ENCODE measurements around the gene SRXN1.

The SRXN1 gene

GRCh38 chr20:637559-637958 lies 15.4 kb downstream of the SRXN1 start:
- no peak for DNase-seq (ENCODE audit: extremely low read depth in 1 of 2, low read depth in 1 of 2)

- DNase-seq (ENCODE audit: extremely low read depth in 1 of 2, low read depth in 1 of 2), result no peak
Observed at GRCh38 chr20:635893-636338, 17.1 kb downstream of the SRXN1 start.

GRCh38 chr20:635028-635892 lies 17.7 kb downstream of the SRXN1 start:
- no peak for DNase-seq (ENCODE audit: extremely low read depth in 1 of 2, low read depth in 1 of 2)

- no peak for DNase-seq (ENCODE audit: extremely low read depth in 1 of 2, low read depth in 1 of 2)
Observed at GRCh38 chr20:634148-634925, 18.7 kb downstream of the SRXN1 start.

- DNase-seq (ENCODE audit: extremely low read depth in 1 of 2, low read depth in 1 of 2), result no peak
Observed at GRCh38 chr20:631101-631500, 21.9 kb downstream of the SRXN1 start.

GRCh38 chr20:626579-626978 lies 26.4 kb downstream of the SRXN1 start:
- no peak for DNase-seq (ENCODE audit: extremely low read depth in 1 of 2, low read depth in 1 of 2)

GRCh38 chr20:625360-625932 lies 27.6 kb downstream of the SRXN1 start:
- DNase-seq (ENCODE audit: extremely low read depth in 1 of 2, low read depth in 1 of 2), result no peak

- no peak for DNase-seq (ENCODE audit: extremely low read depth in 1 of 2, low read depth in 1 of 2)
Observed at GRCh38 chr20:623704-624103, 29.3 kb downstream of the SRXN1 start.

GRCh38 chr20:623021-623420 lies 30.0 kb downstream of the SRXN1 start:
- no peak for DNase-seq (ENCODE audit: extremely low read depth in 1 of 2, low read depth in 1 of 2)

GRCh38 chr20:622161-622560 lies 30.8 kb downstream of the SRXN1 start:
- DNase-seq (ENCODE audit: extremely low read depth in 1 of 2, low read depth in 1 of 2), result no peak

- no peak for DNase-seq (ENCODE audit: extremely low read depth in 1 of 2, low read depth in 1 of 2)
Observed at GRCh38 chr20:621125-621756, 31.8 kb downstream of the SRXN1 start.

GRCh38 chr20:620246-620645 lies 32.8 kb downstream of the SRXN1 start:
- DNase-seq (ENCODE audit: extremely low read depth in 1 of 2, low read depth in 1 of 2), result no peak

GRCh38 chr20:618980-619379 lies 34.0 kb downstream of the SRXN1 start:
- no peak for DNase-seq (ENCODE audit: extremely low read depth in 1 of 2, low read depth in 1 of 2)

GRCh38 chr20:617934-618690 lies 34.9 kb downstream of the SRXN1 start:
- no peak for DNase-seq (ENCODE audit: extremely low read depth in 1 of 2, low read depth in 1 of 2)

GRCh38 chr20:615514-615913 lies 37.5 kb downstream of the SRXN1 start:
- no peak for DNase-seq (ENCODE audit: extremely low read depth in 1 of 2, low read depth in 1 of 2)

- no peak for DNase-seq (ENCODE audit: extremely low read depth in 1 of 2, low read depth in 1 of 2)
Observed at GRCh38 chr20:611843-612185, 41.2 kb downstream of the SRXN1 start.

GRCh38 chr20:611047-611842 lies 41.8 kb downstream of the SRXN1 start:
- DNase-seq (ENCODE audit: extremely low read depth in 1 of 2, low read depth in 1 of 2), result no peak

- DNase-seq (ENCODE audit: extremely low read depth in 1 of 2, low read depth in 1 of 2), result no peak
Observed at GRCh38 chr20:610130-611046, 42.6 kb downstream of the SRXN1 start, which contains the start of gene TCF15. Gene TCF15 (minus strand): TSS chr20:610309. CDS start chr20:610237, 72 bp downstream.
